Activated CD8-positive, alpha-beta T cell treated with anti-CD3 and anti-CD28 coated beads for 36 hours (primary cell): ENCODE results near the gene PPP1R17. TPM values are rescaled to one million over a fixed set of nuclear protein-coding genes. Genes with fewer than 3 reads are reported as not detected.
A peak's percentile ranks its signal among the peaks of the same experiment; 100 is the strongest.

Source experiments
- ATAC-seq: fragments of 200-7000 bp; cut with Tn5 transposase; one replicate; pipeline ENCODE4 v1.10.0; 2021; ENCODE audit warnings: mild to moderate bottlenecking, moderate library complexity
- CTCF ChIA-PET: fragments of 350-600 bp; sonication (Branson Sonifier 250); formaldehyde crosslinking; loops from one replicate; lab custom pipeline; 2021; ENCODE audit warnings: antibody characterized with exemption; lab: Charles Lee
- POLR2A ChIA-PET: fragments of 350-600 bp; sonication (Branson Sonifier 250); formaldehyde crosslinking; loops from one replicate; lab custom pipeline; 2021; ENCODE audit warnings: antibody characterized with exemption; lab: Charles Lee
- DNase-seq: peaks from one replicate; pipeline ENCODE4 v3.0.0-alpha.2; 2020
- H3K27ac Mint-ChIP-seq: one replicate; pipeline ENCODE4 v1.8.0; 2021; ENCODE audit warnings: mild to moderate bottlenecking, mixed read lengths
- H3K27me3 Mint-ChIP-seq: one replicate; pipeline ENCODE4 v1.8.0; 2021; ENCODE audit warnings: mixed read lengths
- H3K36me3 Mint-ChIP-seq: one replicate; pipeline ENCODE4 v1.8.0; 2021; ENCODE audit warnings: low read depth, mixed read lengths
- H3K4me1 Mint-ChIP-seq: one replicate; pipeline ENCODE4 v1.8.0; 2021; ENCODE audit warnings: low read depth, mixed read lengths
- H3K4me3 Mint-ChIP-seq: one replicate; pipeline ENCODE4 v1.8.0; 2021; ENCODE audit warnings: mild to moderate bottlenecking, moderate library complexity, mixed read lengths
- H3K9me3 Mint-ChIP-seq: one replicate; pipeline ENCODE4 v1.8.0; 2021; ENCODE audit warnings: mixed read lengths
- CTCF ChIP-seq: fragments of 200-600 bp; IDR thresholded peaks from one replicate; pipeline ENCODE4 v1.8.0; 2022; ENCODE audit warnings: antibody characterized with exemption, mild to moderate bottlenecking
- intact Hi-C: fragments of 100-400 bp; cut with micrococcal nuclease; formaldehyde crosslinking; loops from one replicate; pipeline ENCODE4 v1.10.0; 2022
- total RNA-seq, 2 experiments: library from RNA; stranded (reverse); gene quantifications; one replicate each; pipeline ENCODE4 v1.2.3, GENCODE V29; 2021

PPP1R17 gene
- total RNA-seq, 2 experiments from 2014 or later: not detected

GRCh38 chr7:31734456-31734855 is 47.4 kb downstream of the PPP1R17 start:
- no peaks in the 10 kb centered on the region for H3K4me1 Mint-ChIP-seq
- no peaks in the 10 kb centered on the region for H3K27me3 Mint-ChIP-seq
- H3K36me3 Mint-ChIP-seq: no peaks in the 10 kb centered on the region
- ATAC-seq (no peak), DNase-seq (no peak)
- ChIA-PET CTCF (interaction anchor here (1.8 kb wide), 1 partner anchor 600 kb away, joined by 7 read pairs; no protein-coding TSS in a partner anchor), POLR2A (no interaction called here)
- intact Hi-C loops: no loop called here
- TF ChIP-seq CTCF: no peak
- H3K9me3 Mint-ChIP-seq: no peaks in the 10 kb centered on the region
- H3K27ac Mint-ChIP-seq: no peak overlapping the region
- H3K4me3 Mint-ChIP-seq: no peak overlapping the region

DNA sequence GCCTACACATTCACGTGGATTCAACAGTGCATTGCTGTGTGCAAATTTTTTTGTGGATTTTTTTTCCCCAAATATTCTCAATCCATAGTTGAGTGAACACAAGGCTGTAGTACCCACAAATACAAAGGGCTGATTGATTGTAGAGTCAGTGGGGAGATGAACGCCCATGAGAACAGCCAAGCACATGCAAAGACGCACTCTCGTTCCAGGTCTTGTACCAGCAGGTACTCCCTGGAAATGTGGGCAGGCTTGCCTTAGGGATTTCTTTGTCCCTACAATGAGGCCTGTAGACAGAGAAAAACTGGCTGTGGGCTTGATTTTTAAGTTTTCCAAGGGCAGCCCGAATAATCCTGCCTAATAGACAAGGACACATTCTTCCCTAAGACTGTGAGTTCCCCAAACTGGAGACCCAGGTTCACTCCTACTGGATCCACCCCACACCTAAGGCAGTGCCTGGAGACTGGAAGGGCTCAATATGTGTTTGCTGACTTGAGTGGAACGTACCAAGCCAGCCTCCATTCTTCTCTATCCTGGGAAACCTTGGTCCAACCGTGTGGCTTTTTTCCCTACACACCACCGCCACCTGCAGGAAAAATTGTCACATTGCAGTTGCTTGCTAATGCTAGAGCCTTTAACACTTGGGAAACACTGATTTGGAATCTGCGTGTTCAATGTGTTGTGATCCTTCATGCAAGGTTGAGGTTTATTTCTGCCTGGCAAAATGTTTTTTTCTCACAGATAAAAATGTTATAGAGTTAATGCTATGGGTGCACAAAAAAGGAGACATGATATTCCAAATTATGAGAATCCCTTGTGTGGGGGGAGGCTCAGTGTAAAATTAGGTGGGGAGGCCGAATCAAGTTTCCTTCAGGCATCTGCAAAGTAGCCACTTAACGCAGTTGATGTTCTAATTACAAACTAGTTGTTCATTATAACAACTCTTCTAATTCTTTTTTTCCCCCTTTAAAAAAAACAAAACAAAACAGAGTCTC is 49.3 kb downstream of the PPP1R17 start:
- no peaks in the 10 kb centered on the region for H3K36me3 Mint-ChIP-seq
- H3K4me3 Mint-ChIP-seq: no peak overlapping the region
- peak; percentile 59 for TF ChIP-seq CTCF
- intact Hi-C loops: no loop called here
- POLR2A ChIA-PET: interaction anchor here (0.7 kb wide), 1 partner anchor 286 kb away, joined by 3 read pairs; no protein-coding TSS in a partner anchor
- H3K27ac Mint-ChIP-seq: no peak overlapping the region
- CTCF ChIA-PET: interaction anchor here (0.7 to 1.4 kb wide), 3 partner anchors 13 to 602 kb away, joined by 3 to 4 read pairs (median 3); no protein-coding TSS in a partner anchor
- DNase-seq (peak; percentile 17), ATAC-seq (no peak)
- no peaks in the 10 kb centered on the region for H3K27me3 Mint-ChIP-seq
- H3K4me1 Mint-ChIP-seq: no peaks in the 10 kb centered on the region
- no peaks in the 10 kb centered on the region for H3K9me3 Mint-ChIP-seq

GRCh38 chr7:31741852-31742251 is 54.8 kb downstream of the PPP1R17 start:
- Mint-ChIP-seq H3K4me3 (no peak overlapping the region), H3K36me3 (no peaks in the 10 kb centered on the region), H3K9me3 (no peaks in the 10 kb centered on the region), H3K27ac (no peak overlapping the region), H3K4me1 (no peaks in the 10 kb centered on the region), H3K27me3 (peaks cover 3% of the 10 kb centered on the region)
- no peak for TF ChIP-seq CTCF
- intact Hi-C loops: loop anchor here (10.0 kb wide), 2 partner anchors 463 to 733 kb away; no protein-coding TSS in a partner anchor
- ATAC-seq (no peak), DNase-seq (no peak)
- ChIA-PET POLR2A (no interaction called here), CTCF (interaction anchor here (0.9 kb wide), 1 partner anchor 14 kb away, joined by 4 read pairs; no protein-coding TSS in a partner anchor)

DNA sequence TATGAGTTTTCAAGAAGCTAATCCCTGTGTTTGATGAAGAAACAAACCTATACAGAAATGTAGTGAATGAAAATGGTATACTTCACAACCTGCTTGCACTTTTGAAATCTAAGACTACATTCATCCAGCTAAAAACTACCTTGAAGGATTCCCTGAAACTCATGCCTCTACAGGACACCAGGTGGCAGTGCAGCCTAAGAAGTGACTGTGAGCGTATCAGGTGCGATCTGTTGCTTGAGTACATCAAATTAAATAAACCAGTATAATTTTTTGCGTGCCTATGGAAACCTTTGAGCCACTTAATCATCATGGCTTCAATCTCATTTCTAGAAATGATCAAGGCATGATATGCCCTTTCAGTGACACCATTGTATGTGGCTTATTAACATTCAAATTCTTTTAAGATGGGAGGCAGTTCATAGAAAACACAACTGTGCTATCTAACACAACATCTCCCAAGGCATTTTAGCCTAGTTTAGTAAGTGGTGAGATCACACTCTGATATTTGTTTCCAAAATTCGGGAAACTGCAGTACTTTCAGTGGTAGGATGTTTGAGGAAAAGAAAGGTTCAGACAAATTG is 57.4 kb downstream of the PPP1R17 start:
- Mint-ChIP-seq H3K36me3 (no peaks in the 10 kb centered on the region), H3K27me3 (peaks cover 3% of the 10 kb centered on the region), H3K4me3 (no peak overlapping the region), H3K4me1 (no peaks in the 10 kb centered on the region), H3K9me3 (no peaks in the 10 kb centered on the region), H3K27ac (no peak overlapping the region)
- ATAC-seq: peak; percentile 51
- intact Hi-C loops: loop anchor here (10.0 kb wide), 2 partner anchors 460 to 730 kb away; no protein-coding TSS in a partner anchor
- peak; percentile 75 for TF ChIP-seq CTCF
- peak; percentile 68 for DNase-seq
- ChIA-PET CTCF (interaction anchor here (0.7 to 1.2 kb wide), 12 partner anchors 9 to 735 kb away, joined by 3 to 6 read pairs (median 3); no protein-coding TSS in a partner anchor), POLR2A (no interaction called here)
